SK-N-SH (cell line): ENCODE data around the gene MGAM2. TPM values are rescaled to one million over a fixed set of nuclear protein-coding genes. Genes with fewer than 3 reads are reported as not detected.

Experiments
- CTCF ChIA-PET: fragments of 300-600, 350-600 bp; formaldehyde crosslinking; extraction: SDS; loops from one replicate; lab custom pipeline; 2021; lab: Yijun Ruan, JAX
- POLR2A ChIA-PET: fragments of 350-600 bp; sonication (Branson Sonifier 250); formaldehyde crosslinking; extraction: SDS; loops from one replicate; lab custom pipeline; 2020; ENCODE audit warnings: antibody characterized with exemption, inconsistent platforms; lab: Yijun Ruan, JAX
- DNase-seq: peaks from one replicate; pipeline ENCODE4 v3.0.0; 2012
- H2AFZ ChIP-seq: fragments of 200-600 bp; sonication (generic); 2 replicates; pipeline ENCODE4 v1.8.1; 2016; ENCODE audit warnings: antibody characterized with exemption, mild to moderate bottlenecking, low read depth
- H3F3A ChIP-seq: fragments of 200-600 bp; sonication (generic); replicated peaks from 2 replicates; pipeline ENCODE3; 2016; ENCODE audit warnings: antibody characterized with exemption, mild to moderate bottlenecking; ENCODE audit not compliant: insufficient read depth
- H3K27ac ChIP-seq, 2 experiments: fragments of 200-500 bp in 1 of 2; fragments of 200-600 bp in 1 of 2; sonication (Bioruptor generic) in 1 of 2; sonication (generic), shearing (Covaris generic) in 1 of 2; 2 replicates each; pipeline versions ENCODE4 v1.5.1 to v1.6.1; 2014 to 2016; ENCODE audit warnings: low read depth in 2 of 2, inconsistent platforms in 1 of 2, low read length in 1 of 2, mild to moderate bottlenecking in 1 of 2, mixed read lengths in 1 of 2
- H3K27me3 ChIP-seq: fragments of 200-600 bp; sonication (generic), shearing (Covaris generic); 2 replicates; pipeline ENCODE4 v1.6.1; 2016; ENCODE audit warnings: mixed run types; ENCODE audit not compliant: insufficient read depth
- H3K36me3 ChIP-seq, 2 experiments: fragments of 200-500 bp in 1 of 2; fragments of 200-600 bp in 1 of 2; sonication (Bioruptor generic) in 1 of 2; sonication (generic) in 1 of 2; replicated peaks in 1 of 2; 2 replicates each; pipeline versions ENCODE3 to v1.5.1; 2014 to 2016; ENCODE audit warnings: low read length in 1 of 2, mild to moderate bottlenecking in 1 of 2; ENCODE audit not compliant: insufficient read depth in 2 of 2, control insufficient read depth in 1 of 2
- H3K4me1 ChIP-seq, 2 experiments: fragments of 200-500 bp in 1 of 2; fragments of 200-600 bp in 1 of 2; sonication (Bioruptor generic) in 1 of 2; sonication (generic), shearing (Covaris generic) in 1 of 2; 2 replicates each; pipeline versions ENCODE4 v1.5.1 to v1.6.1; 2014 to 2016; ENCODE audit warnings: low read depth in 1 of 2, low read length in 1 of 2, mixed run types in 1 of 2; ENCODE audit not compliant: insufficient read depth in 2 of 2, control insufficient read depth in 1 of 2
- H3K4me2 ChIP-seq: fragments of 200-600 bp; sonication (generic), shearing (Covaris generic); 2 replicates; pipeline ENCODE4 v1.6.1; 2017; ENCODE audit warnings: mixed run types
- H3K4me3 ChIP-seq, 2 experiments: fragments of 200-500 bp in 1 of 2; fragments of 200-600 bp in 1 of 2; sonication (Bioruptor generic) in 1 of 2; sonication (generic), shearing (Covaris generic) in 1 of 2; 2 replicates each; pipeline versions ENCODE4 v1.5.1 to v1.8.1; 2014 to 2016; ENCODE audit warnings: low read depth in 2 of 2, inconsistent platforms in 1 of 2, low read length in 1 of 2, mild to moderate bottlenecking in 1 of 2, mixed read lengths in 1 of 2, moderate library complexity in 1 of 2
- H3K79me2 ChIP-seq: fragments of 200-600 bp; sonication (generic); 2 replicates; pipeline ENCODE4 v1.8.1; 2017; ENCODE audit warnings: mild to moderate bottlenecking; ENCODE audit not compliant: insufficient read depth
- H3K9ac ChIP-seq: fragments of 200-600 bp; sonication (generic); 2 replicates; pipeline ENCODE4 v1.6.1; 2017; ENCODE audit warnings: mixed run types
- H3K9me2 ChIP-seq: fragments of 200-600 bp; sonication (generic); 2 replicates; pipeline ENCODE4 v1.6.1; 2017; ENCODE audit warnings: mixed run types
- H3K9me3 ChIP-seq: fragments of 200-600 bp; sonication (generic); 2 replicates; pipeline ENCODE4 v1.6.1; 2017; ENCODE audit warnings: mixed run types, mild to moderate bottlenecking, moderate library complexity
- H4K20me1 ChIP-seq: fragments of 200-600 bp; sonication (generic); 2 replicates; pipeline ENCODE4 v1.6.1; 2017; ENCODE audit warnings: mild to moderate bottlenecking, mixed run types; ENCODE audit not compliant: insufficient read depth
- ELF1 ChIP-seq: IDR thresholded peaks from 2 replicates; pipeline ENCODE4 v1.4.0; 2012
- EP300 ChIP-seq, 2 experiments: IDR thresholded peaks; 2 replicates each; pipeline versions ENCODE4 v1.4.0 to v1.6.1; 2012; ENCODE audit warnings: borderline replicate concordance in 1 of 2, low read depth in 1 of 2, low read length in 1 of 2
- EZH2phosphoT487 ChIP-seq: fragments of 200-600 bp; sonication (generic); IDR thresholded peaks from 2 replicates; pipeline ENCODE4 v1.6.1; 2017; ENCODE audit warnings: low read depth, mixed run types, mild to moderate bottlenecking, antibody characterized with exemption, moderate library complexity, borderline replicate concordance
- FOXJ3 ChIP-seq: sonication (generic); formaldehyde crosslinking; IDR thresholded peaks from 2 replicates; pipeline ENCODE4 v1.5.1; 2020; ENCODE audit warnings: mild to moderate bottlenecking, missing genetic modification reagents
- FOXM1 ChIP-seq: IDR thresholded peaks from 2 replicates; pipeline ENCODE4 v1.4.0; 2012; ENCODE audit warnings: low read depth, mild to moderate bottlenecking
- GATA2 ChIP-seq: sonication (generic); formaldehyde crosslinking; IDR thresholded peaks from 2 replicates; pipeline ENCODE4 v1.5.0; 2020; ENCODE audit warnings: mild to moderate bottlenecking, missing genetic modification reagents
- NRF1 ChIP-seq: IDR thresholded peaks from 2 replicates; pipeline ENCODE4 v1.6.1; 2012; ENCODE audit warnings: low read depth, mild to moderate bottlenecking, low read length
- POLR2AphosphoS5 ChIP-seq: IDR thresholded peaks from 2 replicates; pipeline ENCODE4 v1.6.1; 2012; ENCODE audit warnings: low read depth, low read length
- RAD21 ChIP-seq: IDR thresholded peaks from 2 replicates; pipeline ENCODE4 v1.6.1; 2012; ENCODE audit warnings: mild to moderate bottlenecking, low read length
- RCOR1 ChIP-seq: fragments of 150-350 bp; IDR thresholded peaks from 2 replicates; pipeline ENCODE4 v1.6.1; 2017; ENCODE audit warnings: antibody characterized with exemption, low read length
- SMC3 ChIP-seq: IDR thresholded peaks from 2 replicates; pipeline ENCODE4 v1.6.1; 2012; ENCODE audit warnings: low read depth, low read length, improper control_type of control experiment
- TAF1 ChIP-seq: IDR thresholded peaks from 2 replicates; pipeline ENCODE4 v1.6.1; 2012; ENCODE audit warnings: low read depth, mild to moderate bottlenecking, low read length, moderate library complexity, borderline replicate concordance
- TCF12 ChIP-seq: IDR thresholded peaks from 2 replicates; pipeline ENCODE4 v1.4.0; 2012
- TEAD4 ChIP-seq: IDR thresholded peaks from 2 replicates; pipeline ENCODE4 v1.4.0; 2012; ENCODE audit warnings: mild to moderate bottlenecking, borderline replicate concordance; ENCODE audit not compliant: insufficient read depth
- YY1 ChIP-seq: IDR thresholded peaks from 2 replicates; pipeline ENCODE4 v1.4.0; 2012; ENCODE audit warnings: low read depth, mild to moderate bottlenecking
- WGBS: methylation state at CpG from one replicate; pipeline ENCODE4 v1.1.6; 2017; ENCODE audit warnings: low lambda C conversion rate; 5-methylcytosine and 5-hydroxymethylcytosine counted together
- polyA plus RNA-seq, 3 experiments: library from polyadenylated mRNA; depleted of rRNA; stranded (reverse); fragments of >200 nt; gene quantifications; 2 replicates each; pipeline ENCODE4 v1.2.3, GENCODE V29; 2012
- TF ChIP-seq, protein P1 (sequence below): IDR thresholded peaks from 2 replicates; pipeline ENCODE4 v1.4.0; 2012; ENCODE audit warnings: low read depth, borderline replicate concordance
- TF ChIP-seq, protein P2 (sequence below): fragments of 150-350 bp; IDR thresholded peaks from 2 replicates; pipeline ENCODE4 v1.6.1; 2016; ENCODE audit warnings: mild to moderate bottlenecking, low read depth, low read length
- TF ChIP-seq, protein P3 (sequence below): fragments of 150-350 bp; IDR thresholded peaks from 2 replicates; pipeline ENCODE4 v1.6.1; 2017; ENCODE audit warnings: antibody characterized with exemption, low read length, low read depth, borderline replicate concordance
- TF ChIP-seq, protein P4 (sequence below): IDR thresholded peaks from 2 replicates; pipeline ENCODE4; 2012

Gene MGAM2
- polyA plus RNA-seq, 1 of the 3 experiments (the other 2 are of a cell fraction), result not detected

DNA sequence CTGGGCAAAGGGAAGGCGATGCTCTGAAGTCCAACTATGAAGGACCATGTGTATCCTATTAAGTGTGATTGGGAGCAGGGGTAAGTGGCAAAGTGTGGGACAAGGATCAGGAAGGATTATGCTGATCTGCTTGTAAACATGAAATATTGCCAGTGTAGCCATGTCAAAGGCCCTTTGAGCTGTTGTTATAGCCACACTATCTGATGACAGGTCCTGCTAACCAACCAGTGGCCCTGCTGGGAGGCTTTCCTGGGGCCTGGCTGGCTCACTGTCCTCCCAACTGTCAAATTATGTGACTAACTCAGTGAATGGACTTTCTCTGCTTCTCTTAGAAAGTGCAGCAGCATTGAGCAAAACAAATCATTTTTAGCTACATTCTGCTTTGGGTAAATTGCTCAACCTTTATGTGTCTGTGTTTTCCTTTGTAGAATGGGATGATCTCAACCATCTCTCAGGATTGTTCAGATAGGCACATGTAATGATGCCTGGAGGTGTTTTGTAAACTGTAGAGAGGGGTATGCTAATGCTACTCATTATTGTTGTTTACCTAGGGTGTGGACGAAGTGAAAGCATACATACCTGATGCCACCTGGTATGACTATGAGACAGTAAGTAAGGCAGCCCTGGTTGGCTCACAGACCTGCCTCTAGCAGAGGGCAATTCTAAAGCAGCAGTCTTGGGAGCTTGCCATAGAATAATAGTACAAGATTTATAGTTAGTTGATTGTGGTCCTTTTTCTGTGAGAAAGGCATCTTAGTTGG, 47.4 kb downstream of the MGAM2 start:
- H3K36me3 ChIP-seq, result no peaks in the 10 kb centered on the region
- no peak for DNase-seq
- no peak overlapping the region for H3K27ac ChIP-seq
- WGBS, result 5% methylated on average over 2 of the region's 2 CpGs
- no peaks in the 10 kb centered on the region for H4K20me1 ChIP-seq
- ChIA-PET POLR2A (no interaction called here), CTCF (no interaction called here)
- H3K4me1 ChIP-seq, result no peaks in the 10 kb centered on the region
- no peak overlapping the region for H3K4me2 ChIP-seq
- no peaks in the 10 kb centered on the region for H3K9me3 ChIP-seq
- TF ChIP-seq RAD21 (no peak), SMC3 (no peak), FOXJ3 (no peak), GATA2 (CRISPR knock-in tag) (no peak), EZH2phosphoT487 (no peak), FOXM1 (no peak), EP300 (IDR thresholded peaks at IDR 0.05; ENCODE audit: borderline replicate concordance in 1 of 2, low read depth in 1 of 2, low read length in 1 of 2) (no peak), NRF1 (no peak), RCOR1 (no peak), POLR2AphosphoS5 (no peak)
- TF ChIP-seq, protein P1, sequence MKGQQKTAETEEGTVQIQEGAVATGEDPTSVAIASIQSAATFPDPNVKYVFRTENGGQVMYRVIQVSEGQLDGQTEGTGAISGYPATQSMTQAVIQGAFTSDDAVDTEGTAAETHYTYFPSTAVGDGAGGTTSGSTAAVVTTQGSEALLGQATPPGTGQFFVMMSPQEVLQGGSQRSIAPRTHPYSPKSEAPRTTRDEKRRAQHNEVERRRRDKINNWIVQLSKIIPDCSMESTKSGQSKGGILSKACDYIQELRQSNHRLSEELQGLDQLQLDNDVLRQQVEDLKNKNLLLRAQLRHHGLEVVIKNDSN, result no peak
- TF ChIP-seq, protein P2, sequence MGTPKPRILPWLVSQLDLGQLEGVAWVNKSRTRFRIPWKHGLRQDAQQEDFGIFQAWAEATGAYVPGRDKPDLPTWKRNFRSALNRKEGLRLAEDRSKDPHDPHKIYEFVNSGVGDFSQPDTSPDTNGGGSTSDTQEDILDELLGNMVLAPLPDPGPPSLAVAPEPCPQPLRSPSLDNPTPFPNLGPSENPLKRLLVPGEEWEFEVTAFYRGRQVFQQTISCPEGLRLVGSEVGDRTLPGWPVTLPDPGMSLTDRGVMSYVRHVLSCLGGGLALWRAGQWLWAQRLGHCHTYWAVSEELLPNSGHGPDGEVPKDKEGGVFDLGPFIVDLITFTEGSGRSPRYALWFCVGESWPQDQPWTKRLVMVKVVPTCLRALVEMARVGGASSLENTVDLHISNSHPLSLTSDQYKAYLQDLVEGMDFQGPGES, result no peak
- TF ChIP-seq, protein P3, sequence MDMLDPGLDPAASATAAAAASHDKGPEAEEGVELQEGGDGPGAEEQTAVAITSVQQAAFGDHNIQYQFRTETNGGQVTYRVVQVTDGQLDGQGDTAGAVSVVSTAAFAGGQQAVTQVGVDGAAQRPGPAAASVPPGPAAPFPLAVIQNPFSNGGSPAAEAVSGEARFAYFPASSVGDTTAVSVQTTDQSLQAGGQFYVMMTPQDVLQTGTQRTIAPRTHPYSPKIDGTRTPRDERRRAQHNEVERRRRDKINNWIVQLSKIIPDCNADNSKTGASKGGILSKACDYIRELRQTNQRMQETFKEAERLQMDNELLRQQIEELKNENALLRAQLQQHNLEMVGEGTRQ, result no peak
- TF ChIP-seq, all 33 proteins: peak for 0
- Histone ChIP-seq H3K4me3 (no peak overlapping the region), H3K27me3 (peaks cover 10% of the 10 kb centered on the region; the same call in 1 of the 2 replicates), H3F3A (no peaks in the 10 kb centered on the region), H3K9me2 (no peaks in the 10 kb centered on the region), H3K9ac (no peak overlapping the region), H2AFZ (no peak overlapping the region), H3K79me2 (no peaks in the 10 kb centered on the region)

DNA sequence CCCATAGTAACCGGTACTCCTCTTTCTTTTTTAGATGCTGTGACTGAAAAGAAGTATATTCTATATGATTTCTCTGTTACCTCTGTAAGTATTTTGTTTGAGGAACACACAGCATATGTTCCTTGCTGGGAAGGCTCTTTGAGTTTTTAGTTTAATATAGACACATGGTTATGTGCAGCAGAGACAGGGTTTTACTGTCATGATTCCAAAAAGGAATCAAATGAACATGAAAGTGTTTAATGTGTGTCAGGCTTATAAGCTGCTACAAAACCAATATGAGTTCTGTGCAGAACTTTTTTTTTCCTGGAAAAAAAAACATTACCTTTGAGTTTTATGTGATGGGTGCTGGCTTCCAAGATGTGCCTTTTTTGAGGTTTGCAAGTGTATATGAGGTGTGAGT, 50.4 kb downstream of the MGAM2 start:
- H3K9me3 ChIP-seq, result no peaks in the 10 kb centered on the region
- H3K4me1 ChIP-seq, result no peaks in the 10 kb centered on the region
- no peaks in the 10 kb centered on the region for H3F3A ChIP-seq
- no peaks in the 10 kb centered on the region for H4K20me1 ChIP-seq
- no peak overlapping the region for H3K27ac ChIP-seq
- ChIA-PET POLR2A (no interaction called here), CTCF (no interaction called here)
- H3K4me3 ChIP-seq, result no peak overlapping the region
- no peak overlapping the region for H2AFZ ChIP-seq
- no peaks in the 10 kb centered on the region for H3K36me3 ChIP-seq
- H3K9me2 ChIP-seq, result no peaks in the 10 kb centered on the region
- no peak overlapping the region for H3K4me2 ChIP-seq
- DNase-seq, result no peak
- H3K9ac ChIP-seq, result no peak overlapping the region
- H3K79me2 ChIP-seq, result no peaks in the 10 kb centered on the region
- WGBS, result 6% methylated on average over 1 of the region's 1 CpG
- peaks cover 10% of the 10 kb centered on the region; the same call in 1 of the 2 replicates for H3K27me3 ChIP-seq
- TF ChIP-seq, protein P4, sequence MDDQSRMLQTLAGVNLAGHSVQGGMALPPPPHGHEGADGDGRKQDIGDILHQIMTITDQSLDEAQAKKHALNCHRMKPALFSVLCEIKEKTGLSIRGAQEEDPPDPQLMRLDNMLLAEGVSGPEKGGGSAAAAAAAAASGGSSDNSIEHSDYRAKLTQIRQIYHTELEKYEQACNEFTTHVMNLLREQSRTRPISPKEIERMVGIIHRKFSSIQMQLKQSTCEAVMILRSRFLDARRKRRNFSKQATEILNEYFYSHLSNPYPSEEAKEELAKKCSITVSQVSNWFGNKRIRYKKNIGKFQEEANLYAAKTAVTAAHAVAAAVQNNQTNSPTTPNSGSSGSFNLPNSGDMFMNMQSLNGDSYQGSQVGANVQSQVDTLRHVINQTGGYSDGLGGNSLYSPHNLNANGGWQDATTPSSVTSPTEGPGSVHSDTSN, result no peak
- TF ChIP-seq YY1, result no peak
- no peak for TF ChIP-seq TAF1
- no peak for TF ChIP-seq ELF1
- no peak for TF ChIP-seq TEAD4
- TF ChIP-seq, protein P3, result no peak
- TF ChIP-seq FOXJ3, result no peak
- no peak for TF ChIP-seq TCF12
- TF ChIP-seq, protein P1, result no peak
